Left lobe of liver (tissue), 2 donors: ENCODE data around the gene URI1. TPM values are rescaled to one million over a fixed set of nuclear protein-coding genes. Genes with fewer than 3 reads are reported as not detected.

ENCODE experiments used
- ATAC-seq: fragments of 200-7000 bp; cut with Tn5 transposase; one replicate; pipeline ENCODE4 v1.9.1; 2020; ENCODE audit warnings: mild to moderate bottlenecking, moderate library complexity
- DNase-seq: peaks from one replicate; pipeline ENCODE4 v3.0.0-alpha.2; 2020; ENCODE audit warnings: low spot score
- total RNA-seq: library from RNA; stranded (reverse); gene quantifications from one replicate; pipeline ENCODE4 v1.2.1, GENCODE V29; 2021
- donor health status: DM: no; HTN: no; CAD: no; lungs with moderate emphysema.
- donor health status: DM: no; HTN: yes; CAD: no.

Gene URI1
- total RNA-seq, 1 donor from 2014 or later = 24.8 TPM

- DNase-seq = no peak
- ATAC-seq = no peak
These were observed 27.9 kb downstream of the URI1 start for GRCh38 chr19:29969891-29970290.

GRCh38 chr19:29971002-29971401 is 29.0 kb downstream of the URI1 start:
- DNase-seq = no peak
- no peak for ATAC-seq

- no peak for ATAC-seq
These were observed 29.6 kb downstream of the URI1 start for GRCh38 chr19:29971648-29972047.

GRCh38 chr19:29974701-29975100 is 32.7 kb downstream of the URI1 start:
- no peak for DNase-seq
- ATAC-seq = no peak

More at GRCh38 chr19:29971648-29972047, 29.6 kb downstream of the URI1 start:
- DNase-seq = no peak

GRCh38 chr19:29976151-29976943 is 34.3 kb downstream of the URI1 start:
- no peak for DNase-seq

GRCh38 chr19:29978080-29978479 is 36.0 kb downstream of the URI1 start:
- no peak for DNase-seq
- peak; percentile 40 for ATAC-seq

More at GRCh38 chr19:29976151-29976943, 34.3 kb downstream of the URI1 start:
- no peak for ATAC-seq

- no peak for ATAC-seq
These were observed 41.5 kb downstream of the URI1 start for GRCh38 chr19:29983568-29983967.

GRCh38 chr19:29985196-29985595 is 43.2 kb downstream of the URI1 start:
- no peak for ATAC-seq
- no peak for DNase-seq

More at GRCh38 chr19:29983568-29983967, 41.5 kb downstream of the URI1 start:
- DNase-seq = no peak

GRCh38 chr19:29988351-29988750 is 46.3 kb downstream of the URI1 start:
- ATAC-seq (no peak), DNase-seq (no peak)

GRCh38 chr19:29992233-29992867 is 50.3 kb downstream of the URI1 start:
- DNase-seq = no peak
- ATAC-seq = no peak

- ATAC-seq (no peak), DNase-seq (no peak)
These were observed 57.5 kb downstream of the URI1 start for GRCh38 chr19:29999490-29999889.

- no peak for ATAC-seq
- no peak for DNase-seq
These were observed 58.8 kb downstream of the URI1 start for GRCh38 chr19:30000862-30001261.

GRCh38 chr19:30001301-30001700 is 59.3 kb downstream of the URI1 start:
- DNase-seq = no peak

GRCh38 chr19:30001791-30002190 is 59.8 kb downstream of the URI1 start:
- ATAC-seq (no peak), DNase-seq (no peak)

More at GRCh38 chr19:30001301-30001700, 59.3 kb downstream of the URI1 start:
- ATAC-seq = no peak

GRCh38 chr19:30003866-30004265 is 61.8 kb downstream of the URI1 start:
- ATAC-seq = no peak
- DNase-seq = no peak

GRCh38 chr19:30004403-30004802 is 62.4 kb downstream of the URI1 start:
- ATAC-seq (no peak), DNase-seq (no peak)

- DNase-seq (no peak), ATAC-seq (no peak)
These were observed 64.2 kb downstream of the URI1 start for GRCh38 chr19:30006207-30006606.

GRCh38 chr19:30008169-30008568 is 66.1 kb downstream of the URI1 start:
- ATAC-seq (no peak), DNase-seq (no peak)

GRCh38 chr19:30009013-30009412 is 67.0 kb downstream of the URI1 start:
- no peak for DNase-seq
- no peak for ATAC-seq

- DNase-seq = no peak
- ATAC-seq = no peak
These were observed 69.1 kb downstream of the URI1 start for GRCh38 chr19:30011051-30011578.

GRCh38 chr19:30014770-30015169 is 72.7 kb downstream of the URI1 start:
- no peak for DNase-seq
- no peak for ATAC-seq

GRCh38 chr19:30017172-30017571 is 75.1 kb downstream of the URI1 start:
- DNase-seq = no peak
- ATAC-seq = no peak
